Astrocyte of the hippocampus (primary cell): ENCODE results near the gene EPS8L3.
"Not testable (repeated sequence)": the region's sequence is repeated elsewhere in the genome, so short reads cannot be mapped to it uniquely, and the experiment has no call there.

Experiments used
- DNase-seq: peaks from one replicate; pipeline ENCODE4 v3.0.0; 2011; ENCODE audit warnings: low read depth, low spot score

The EPS8L3 gene

DNA sequence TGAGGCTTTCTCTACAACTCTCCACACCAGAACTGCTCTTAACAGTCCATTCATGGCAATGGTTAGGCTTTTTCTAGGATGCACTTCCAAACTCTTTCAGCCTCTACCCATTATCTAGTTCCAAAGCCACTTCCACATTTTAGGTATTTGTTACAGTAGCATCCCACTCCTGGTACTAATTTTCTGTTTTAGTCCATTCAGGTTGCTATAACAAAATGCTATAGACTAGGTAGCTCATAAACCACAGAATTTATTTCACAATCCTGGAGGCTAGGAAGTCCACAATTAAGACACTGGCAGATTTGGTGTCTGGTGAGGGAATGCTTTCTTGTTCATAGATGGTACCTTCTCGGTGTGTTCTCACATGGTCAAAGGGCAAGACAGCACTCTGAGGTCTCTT lies 17.3 kb upstream of the EPS8L3 start:
- DNase-seq = no peak

- DNase-seq = no peak
These were observed 14.4 kb upstream of the EPS8L3 start for GRCh38 chr1:109777980-109778625.

DNA sequence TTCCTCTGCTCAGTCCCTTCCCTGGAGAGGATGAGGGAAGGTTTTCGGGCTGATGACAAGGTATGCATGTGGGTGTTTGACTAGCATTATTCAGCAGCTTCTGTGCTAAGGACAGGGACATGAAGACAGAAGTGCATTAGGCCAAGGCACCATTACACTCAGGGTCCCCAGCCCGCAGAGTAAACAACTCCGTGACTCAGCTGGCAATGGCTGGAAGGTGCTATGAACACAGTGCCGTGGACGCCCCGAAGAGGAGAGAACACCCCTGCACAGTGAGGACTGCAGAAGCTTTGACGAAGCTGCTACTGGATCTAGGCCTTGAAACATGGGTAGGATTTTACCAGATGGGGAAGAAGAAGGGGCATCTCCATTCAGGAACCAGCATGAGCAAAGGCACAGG lies 13.7 kb upstream of the EPS8L3 start:
- no peak for DNase-seq

GRCh38 chr1:109776911-109777310 lies 13.2 kb upstream of the EPS8L3 start:
- peak; percentile 91 for DNase-seq

GRCh38 chr1:109776206-109776835 lies 12.6 kb upstream of the EPS8L3 start:
- no peak for DNase-seq

GRCh38 chr1:109775398-109775797 lies 11.7 kb upstream of the EPS8L3 start:
- peak; percentile 33 for DNase-seq

DNA sequence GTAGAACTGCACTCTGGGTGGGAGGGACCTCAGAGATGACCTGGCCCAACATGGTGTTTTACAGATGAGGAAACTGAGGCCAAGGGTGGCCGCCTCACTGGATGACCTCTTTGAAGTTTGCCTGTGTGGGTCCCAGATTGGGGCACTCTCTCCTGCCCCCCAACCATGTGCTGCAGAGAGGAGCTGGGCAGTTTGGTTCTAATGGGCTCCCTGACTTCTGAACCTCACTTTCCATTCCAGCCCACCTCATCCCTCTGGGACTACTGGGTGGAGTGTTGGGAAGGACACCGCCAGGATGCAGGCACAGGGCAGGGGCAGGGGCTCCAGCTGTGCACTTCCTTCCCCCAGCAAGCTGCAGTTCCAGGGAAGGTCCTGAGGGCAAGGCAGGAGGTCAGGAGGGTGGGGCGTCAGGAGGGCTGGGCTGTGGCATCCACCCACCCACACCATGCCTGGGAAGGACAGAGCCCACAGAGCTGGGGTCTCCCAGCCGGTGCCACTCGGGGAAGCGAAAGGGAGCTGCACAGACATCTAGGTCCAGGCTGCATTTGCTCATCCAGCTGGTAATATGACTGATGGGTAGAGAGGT lies 10.3 kb upstream of the EPS8L3 start:
- DNase-seq = no peak

- DNase-seq = peak; percentile 92
These were observed 9.6 kb upstream of the EPS8L3 start for GRCh38 chr1:109773203-109773899.

DNA sequence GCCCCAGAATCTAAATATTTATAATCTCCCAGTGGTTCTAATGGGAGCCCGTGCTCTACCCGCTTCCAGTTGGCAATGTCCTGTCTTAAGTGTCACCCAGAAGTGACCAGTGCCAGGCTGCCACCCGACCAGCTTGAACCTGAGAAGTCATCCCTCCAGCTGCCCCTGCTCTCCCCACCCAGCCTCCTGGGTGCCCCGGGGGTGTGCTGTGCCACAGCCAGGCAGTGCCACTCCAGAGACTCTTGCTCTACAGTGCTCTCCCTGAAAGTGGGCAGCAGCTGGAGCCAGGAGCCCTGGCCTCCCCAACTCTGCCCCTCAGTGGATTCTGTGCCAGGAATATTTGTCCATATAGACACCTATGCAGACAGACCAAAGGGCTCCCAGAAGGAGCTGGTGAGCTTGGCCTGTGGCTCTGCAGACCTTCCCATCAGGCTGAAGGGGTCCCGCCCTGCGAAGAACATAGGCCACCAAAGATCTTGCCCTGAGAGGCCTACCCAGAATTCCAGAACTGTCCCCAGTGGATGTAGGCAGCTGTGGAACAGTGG lies 9.0 kb upstream of the EPS8L3 start:
- no peak for DNase-seq

DNA sequence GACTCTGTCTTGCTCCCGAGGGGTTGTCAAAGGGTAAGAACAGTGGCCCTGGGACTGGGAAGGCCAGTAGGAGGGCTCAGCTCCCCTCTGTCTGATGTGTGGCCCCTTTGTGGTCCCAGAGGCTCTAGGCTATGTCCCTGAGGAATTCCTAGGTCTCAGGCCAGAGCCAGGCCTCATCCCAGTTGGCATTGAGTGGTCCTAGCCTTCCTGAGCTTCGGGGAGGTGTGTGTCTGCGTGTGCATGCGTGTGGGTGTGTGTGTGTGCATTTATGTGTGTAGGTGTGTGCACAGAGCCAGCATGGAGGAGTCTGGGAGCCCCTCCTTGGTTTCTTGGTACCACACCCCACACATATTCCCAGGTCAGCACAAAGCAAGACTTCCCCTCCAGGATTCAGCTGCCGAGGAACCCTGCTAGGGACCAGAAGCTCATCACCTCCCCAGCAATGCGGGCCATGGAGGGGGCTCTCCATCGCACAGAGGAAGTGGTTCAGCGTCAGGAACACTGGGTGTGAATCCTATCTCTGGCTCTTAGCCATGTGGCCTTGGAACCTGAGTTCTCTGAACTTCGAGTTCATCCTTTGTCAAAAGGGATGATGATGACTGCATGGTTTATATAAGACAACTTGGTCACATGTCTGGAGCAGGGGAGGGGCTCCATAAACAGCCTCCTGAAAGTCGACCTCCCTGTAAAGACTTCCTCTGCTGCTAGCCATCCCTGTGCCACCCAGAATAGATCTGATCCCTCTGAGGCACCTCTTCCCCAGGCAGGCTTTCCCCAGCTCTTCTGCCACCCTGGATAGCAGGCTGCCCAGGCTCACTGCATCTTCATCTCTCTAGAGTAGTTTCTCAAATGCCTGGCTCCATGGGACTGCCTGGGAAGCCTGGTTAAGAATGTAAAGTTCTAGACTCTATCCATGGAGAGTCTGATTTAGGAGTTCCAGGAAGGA lies 8.3 kb upstream of the EPS8L3 start:
- no peak for DNase-seq

GRCh38 chr1:109770331-109771095 lies 6.8 kb upstream of the EPS8L3 start:
- DNase-seq = peak; percentile 47

- DNase-seq = peak; percentile 52
These were observed 5.8 kb upstream of the EPS8L3 start for GRCh38 chr1:109769330-109770078.

DNA sequence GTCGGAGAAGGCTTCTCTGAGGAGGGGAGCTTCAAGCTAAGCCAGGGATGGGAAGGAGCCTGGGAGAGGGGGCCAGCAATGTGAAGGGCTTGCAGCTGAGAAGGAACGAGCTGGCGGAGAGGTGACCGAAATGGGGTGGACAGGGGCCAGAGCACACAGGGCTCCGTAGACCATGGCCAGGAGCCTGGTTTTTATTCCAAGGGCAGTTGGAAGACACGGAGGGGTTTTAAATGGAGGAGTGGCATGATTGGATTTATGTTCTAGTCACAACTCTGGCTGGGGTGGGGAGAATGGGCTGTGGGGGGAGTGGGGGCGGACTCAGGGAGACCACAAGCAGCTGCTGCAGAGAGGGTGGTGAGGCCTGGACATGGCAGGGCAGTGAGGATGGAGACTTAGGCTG lies 5.1 kb upstream of the EPS8L3 start:
- DNase-seq = no peak

DNA sequence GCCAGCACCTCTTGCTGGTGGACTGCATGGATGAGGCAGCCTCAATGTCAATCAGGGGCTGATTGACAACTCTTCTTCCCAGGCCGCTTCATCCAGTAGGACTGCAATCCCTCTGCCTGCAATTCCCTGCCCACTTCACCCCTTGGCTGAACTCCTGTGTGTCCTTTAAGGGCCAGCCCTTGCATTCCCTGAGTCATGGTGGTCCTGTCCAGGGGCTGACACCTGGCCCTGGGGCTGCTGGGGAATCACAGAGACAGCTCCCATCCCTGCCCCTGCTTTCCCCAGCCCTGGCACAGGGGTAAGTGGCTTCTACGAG lies 4.6 kb upstream of the EPS8L3 start:
- DNase-seq = no peak

DNA sequence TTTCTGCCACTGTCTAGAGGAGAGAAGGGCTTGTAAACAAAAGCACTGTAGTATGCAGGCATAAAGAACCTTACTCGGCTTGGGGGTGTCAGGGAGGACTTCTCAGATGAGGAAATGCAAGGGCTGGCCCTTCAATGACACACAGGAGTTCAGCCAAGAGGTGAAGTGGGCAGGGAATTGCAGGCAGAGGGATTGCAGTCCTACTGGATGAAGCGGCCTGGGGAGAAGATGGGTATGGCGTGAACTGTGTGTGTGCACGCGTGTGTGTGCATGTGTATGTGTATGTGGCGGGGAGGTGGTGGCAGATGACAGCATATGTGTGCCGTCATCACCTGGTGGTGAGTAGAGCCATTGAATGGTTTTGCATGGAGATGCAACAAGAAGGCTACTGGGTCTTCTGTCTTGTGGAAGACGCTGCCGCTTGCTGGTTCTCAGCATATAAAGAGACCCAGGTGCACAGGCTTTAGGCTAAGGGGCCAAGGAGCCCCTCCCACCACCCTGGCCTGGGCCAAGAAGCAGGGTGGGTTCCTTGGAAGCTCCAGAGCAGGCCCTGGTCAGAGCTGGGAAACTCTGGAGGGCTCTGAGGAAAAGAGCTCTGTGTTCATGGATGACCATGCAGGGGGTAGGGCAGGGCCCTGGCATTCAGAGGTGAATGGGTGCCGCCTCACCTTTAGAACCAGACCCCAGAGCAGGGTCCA lies 4.1 kb upstream of the EPS8L3 start:
- no peak for DNase-seq

DNA sequence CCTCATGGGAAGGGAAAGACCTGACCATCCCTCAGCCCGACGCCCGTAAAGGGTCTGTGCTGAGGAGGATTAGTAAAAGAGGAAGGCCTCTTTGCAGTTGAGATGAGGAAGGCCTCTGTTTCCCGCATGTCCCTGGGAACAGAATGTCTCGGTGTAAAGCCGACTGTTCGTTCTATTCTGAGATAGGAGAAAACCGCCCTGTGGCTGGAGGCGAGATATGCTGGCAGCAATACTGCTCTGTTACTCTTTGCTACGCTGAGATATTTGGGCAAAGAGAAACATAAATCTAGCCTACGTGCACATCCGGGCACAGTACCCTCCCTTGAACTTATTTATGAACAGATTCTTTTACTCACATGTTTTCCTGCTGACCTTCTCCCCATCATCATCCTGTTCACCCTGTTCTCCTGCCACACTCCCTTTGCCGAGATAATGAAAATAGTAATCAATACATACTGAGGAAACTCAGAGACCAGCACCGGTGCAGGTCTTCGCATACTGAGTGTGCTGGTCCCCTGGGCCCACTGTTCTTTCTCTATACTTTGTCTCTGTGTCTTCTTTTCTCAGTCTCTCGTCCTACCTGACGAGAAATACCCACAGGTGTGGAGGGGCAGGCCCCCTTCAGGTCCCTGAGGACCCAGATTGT lies 3.4 kb upstream of the EPS8L3 start:
- not testable (repeated sequence) for DNase-seq

GRCh38 chr1:109765896-109766615 lies 2.3 kb upstream of the EPS8L3 start:
- no peak for DNase-seq

DNA sequence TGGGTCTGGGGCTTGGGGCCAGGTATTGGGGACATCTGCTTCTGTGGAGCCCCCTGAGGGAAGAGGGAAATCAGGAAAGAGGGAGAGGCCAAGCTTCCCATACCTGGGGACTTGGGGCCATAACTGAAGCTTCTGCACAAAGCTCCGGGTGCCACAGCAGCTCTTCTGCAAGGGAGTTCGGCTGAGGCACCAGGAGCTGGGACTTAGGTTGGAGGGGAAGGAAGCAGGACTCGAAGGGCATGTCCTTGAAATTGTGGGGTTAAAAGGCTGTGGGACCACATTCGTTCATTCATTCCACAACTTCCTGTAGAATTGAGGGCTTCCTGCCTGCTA lies 1.7 kb upstream of the EPS8L3 start:
- DNase-seq = no peak
